NCI-H2196 (cell line): ENCODE measurements around the gene ATM.
"Not testable (repeated sequence)": the region's sequence is repeated elsewhere in the genome, so short reads cannot be mapped to it uniquely, and the experiment has no call there.

Experiments used
- DNase-seq: peaks from one replicate; lab custom pipeline; 2025; ENCODE audit not compliant: unreplicated experiment; lab: John Stamatoyannopoulos, UW

The ATM gene

GRCh38 chr11:108286370-108286769 lies 63.5 kb downstream of the ATM start:
- DNase-seq: no peak

- no peak for DNase-seq
Observed at GRCh38 chr11:108286956-108287355, 64.1 kb downstream of the ATM start.

GRCh38 chr11:108289066-108289465 lies 66.2 kb downstream of the ATM start:
- not testable (repeated sequence) for DNase-seq

DNA sequence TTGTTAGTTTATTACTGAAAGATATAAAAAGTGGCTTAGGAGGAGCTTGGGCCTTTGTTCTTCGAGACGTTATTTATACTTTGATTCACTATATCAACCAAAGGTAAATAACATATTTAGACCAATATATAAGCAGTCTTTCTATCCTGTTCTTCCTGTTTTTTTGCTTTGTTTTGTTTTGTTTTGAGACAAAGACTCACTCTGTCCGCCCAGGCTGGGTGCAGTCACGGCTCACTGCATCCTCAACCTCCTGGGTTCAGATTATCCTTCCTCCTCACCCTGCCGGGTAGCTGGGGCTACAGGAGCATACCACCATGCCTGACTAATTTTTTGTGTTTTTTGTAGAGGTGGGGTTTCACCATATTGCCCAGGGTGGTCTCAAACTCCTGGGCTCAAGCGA lies 66.8 kb downstream of the ATM start:
- no peak for DNase-seq

DNA sequence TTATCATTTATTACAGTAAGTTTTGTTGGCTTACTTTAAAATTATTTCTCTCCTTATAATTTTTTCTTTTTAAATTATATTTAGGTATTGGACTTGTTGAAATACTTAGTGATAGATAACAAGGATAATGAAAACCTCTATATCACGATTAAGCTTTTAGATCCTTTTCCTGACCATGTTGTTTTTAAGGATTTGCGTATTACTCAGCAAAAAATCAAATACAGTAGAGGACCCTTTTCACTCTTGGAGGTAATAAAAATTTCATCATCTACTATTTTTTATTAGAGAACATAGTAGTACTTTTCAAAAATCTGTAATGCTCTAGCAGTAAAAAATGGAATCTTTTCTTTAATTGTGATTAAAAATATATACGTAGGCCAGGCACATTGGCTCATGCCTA lies 70.4 kb downstream of the ATM start:
- no peak for DNase-seq

DNA sequence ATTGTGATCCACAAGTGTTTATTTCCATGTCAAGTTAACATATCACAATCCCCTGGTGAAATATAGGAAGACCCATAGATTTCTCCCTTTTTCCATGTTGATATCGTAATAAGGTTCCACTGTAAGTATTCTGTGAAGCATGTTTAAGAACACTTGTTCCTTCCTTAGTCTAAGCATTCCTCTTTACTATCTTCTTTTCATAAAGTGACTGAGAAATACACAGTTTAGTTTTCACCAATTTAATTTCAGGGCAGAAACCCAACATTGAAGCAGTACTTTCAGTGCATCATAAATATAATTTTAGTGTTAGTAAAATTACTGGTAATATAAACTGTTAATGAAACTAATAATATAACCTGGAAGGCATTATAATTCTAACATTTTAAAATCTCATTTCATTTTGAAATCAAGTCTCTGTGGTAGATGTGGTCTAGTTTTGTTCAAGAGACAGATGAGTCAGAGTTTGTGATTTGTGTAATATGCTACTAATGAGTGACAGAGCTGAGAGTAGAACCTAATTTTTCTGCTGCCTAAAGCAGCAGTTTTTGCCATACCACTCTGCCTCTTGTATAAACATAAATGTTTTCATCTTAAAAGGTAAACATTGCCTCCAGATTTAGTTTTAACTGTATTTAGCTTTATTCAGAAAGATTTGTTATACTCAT lies 79.4 kb downstream of the ATM start:
- DNase-seq: no peak

DNA sequence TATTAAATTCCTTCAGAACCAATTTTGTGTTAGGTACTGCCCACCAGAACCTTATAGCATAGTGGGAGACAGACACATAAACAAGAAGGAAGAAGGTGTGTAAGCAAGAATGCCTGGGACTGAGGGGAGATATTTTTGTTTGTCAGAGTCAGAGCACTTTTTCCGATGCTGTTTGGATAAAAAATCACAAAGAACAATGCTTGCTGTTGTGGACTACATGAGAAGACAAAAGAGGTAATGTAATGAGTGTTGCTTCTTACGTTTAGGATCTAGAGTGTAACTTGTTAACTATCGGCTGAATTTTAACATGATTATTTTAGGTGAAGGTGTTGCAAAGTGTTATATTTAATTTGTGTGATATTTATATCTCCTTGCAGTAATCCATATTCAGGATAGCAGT lies 84.9 kb downstream of the ATM start:
- no peak for DNase-seq

DNA sequence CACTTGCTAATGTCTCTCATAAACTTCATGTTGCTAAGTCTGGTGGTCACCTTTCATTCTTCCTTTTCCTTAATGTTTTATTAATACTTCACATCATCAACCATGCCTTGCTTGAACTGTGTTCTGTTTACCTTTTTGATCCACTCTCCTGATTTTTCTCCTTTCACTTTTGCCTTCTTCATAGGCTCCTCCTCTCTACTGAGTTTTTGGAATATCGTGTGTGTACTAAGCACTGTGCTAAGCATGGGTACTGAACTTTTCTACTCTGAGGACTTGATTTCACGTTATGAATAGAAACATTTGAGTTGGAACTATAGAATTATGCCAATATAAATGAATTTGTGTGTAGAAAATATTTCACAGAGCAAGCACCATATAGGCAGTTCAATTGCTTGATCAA lies 90.6 kb downstream of the ATM start:
- no peak for DNase-seq

- no peak for DNase-seq
Observed at GRCh38 chr11:108316061-108316460, 93.2 kb downstream of the ATM start.

GRCh38 chr11:108319541-108320145 lies 96.8 kb downstream of the ATM start:
- no peak for DNase-seq

- no peak for DNase-seq
Observed at GRCh38 chr11:108322666-108323065, 99.8 kb downstream of the ATM start.

GRCh38 chr11:108324587-108324986 lies 101.7 kb downstream of the ATM start:
- no peak for DNase-seq

GRCh38 chr11:108333403-108333899 lies 110.6 kb downstream of the ATM start:
- no peak for DNase-seq

- no peak for DNase-seq
Observed at GRCh38 chr11:108338750-108339149, 115.9 kb downstream of the ATM start.

DNA sequence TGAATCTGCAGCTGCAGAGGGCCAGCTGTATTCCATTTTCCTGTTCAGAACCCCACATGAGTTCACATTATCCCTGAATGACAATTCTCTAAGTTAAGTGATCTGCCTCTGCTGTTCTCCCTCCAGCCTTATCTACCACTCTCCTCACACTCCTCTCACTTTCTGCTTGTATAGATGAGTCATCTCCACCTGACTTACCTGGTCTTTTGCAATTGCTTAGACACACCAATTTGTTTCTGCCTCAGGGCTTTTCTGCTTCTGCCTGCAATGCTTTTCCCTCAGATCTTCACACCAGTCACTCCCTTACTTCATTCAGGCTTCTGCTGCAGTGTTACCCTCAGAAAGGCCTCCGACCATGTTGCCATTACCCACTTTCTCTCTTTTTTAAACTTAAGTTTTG lies 118.1 kb downstream of the ATM start:
- DNase-seq: peak; percentile 14

DNA sequence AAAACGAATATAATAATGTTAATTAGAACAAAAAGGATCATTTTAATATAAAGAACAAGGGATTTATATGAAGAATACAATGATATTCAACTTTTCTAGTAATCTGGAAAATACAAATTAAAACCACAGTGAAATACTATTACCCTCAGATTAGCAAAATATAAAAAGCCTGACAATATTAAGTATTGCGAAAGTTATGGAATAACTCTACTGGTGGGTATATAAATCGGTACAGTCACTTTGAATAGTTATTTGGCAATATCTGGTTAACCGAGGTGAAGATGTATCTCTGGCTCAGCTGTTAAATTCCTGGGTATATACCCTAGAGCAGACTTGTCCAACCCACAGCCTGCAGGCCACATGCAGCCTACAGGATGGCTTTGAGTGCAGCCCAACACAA lies 118.8 kb downstream of the ATM start:
- DNase-seq: no peak

DNA sequence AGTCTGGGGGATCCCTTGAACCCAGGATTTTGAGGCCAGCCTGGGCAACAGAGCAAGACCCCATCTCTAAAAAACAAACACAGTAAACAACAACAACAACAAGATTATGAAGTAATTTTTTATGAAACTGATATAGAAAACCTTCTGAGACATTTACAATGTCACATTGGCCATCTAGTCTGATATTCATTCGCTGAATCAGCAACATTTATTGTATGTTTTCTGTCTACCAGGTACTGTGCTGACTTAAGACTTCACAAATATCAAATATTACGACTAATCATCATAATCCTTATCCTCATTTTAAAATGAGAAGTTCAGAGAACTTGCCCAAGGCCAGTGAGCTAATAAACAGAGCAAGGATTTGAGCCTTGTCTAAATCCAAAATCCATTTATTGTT lies 120.8 kb downstream of the ATM start:
- no peak for DNase-seq

GRCh38 chr11:108345767-108346166 lies 122.9 kb downstream of the ATM start:
- no peak for DNase-seq

DNA sequence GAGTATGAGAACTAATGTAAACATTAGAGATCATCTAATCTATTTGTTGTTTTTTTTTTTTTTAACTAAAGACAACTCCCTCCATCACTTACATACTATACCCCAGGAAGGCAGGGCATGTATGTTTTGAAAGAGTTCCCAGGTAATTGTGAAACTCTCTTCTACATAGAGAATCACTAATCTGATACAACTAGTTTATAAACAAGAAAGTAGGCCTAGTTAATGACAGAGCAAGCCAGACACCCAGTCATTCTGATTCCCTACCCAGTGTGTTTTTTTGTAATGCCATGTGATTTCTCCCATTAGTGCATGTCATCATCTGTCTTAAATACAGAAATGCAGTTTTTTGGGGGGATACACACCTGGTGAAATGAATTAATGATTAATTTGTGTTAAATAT lies 123.6 kb downstream of the ATM start:
- DNase-seq: no peak

- DNase-seq: no peak
Observed at GRCh38 chr11:108351468-108351867, 128.6 kb downstream of the ATM start.

DNA sequence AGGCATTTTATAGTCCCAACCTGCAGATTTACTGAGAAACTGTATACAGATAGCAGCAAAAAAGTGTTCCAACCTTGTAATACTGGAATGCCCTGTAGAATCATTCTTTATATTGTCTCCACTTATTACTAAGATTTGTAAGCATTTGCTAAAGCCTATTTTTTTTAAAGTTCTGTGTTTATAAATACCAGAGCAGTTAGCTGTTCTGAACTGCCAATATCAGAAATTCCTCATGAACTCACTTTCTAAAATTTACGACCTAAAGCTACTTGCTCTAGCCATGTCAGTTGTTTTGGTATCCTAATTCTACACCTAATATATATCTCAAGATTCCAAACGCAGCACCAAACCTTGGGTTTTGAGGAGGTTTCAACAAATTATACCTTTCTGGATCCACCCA lies 141.3 kb downstream of the ATM start:
- DNase-seq: no peak

DNA sequence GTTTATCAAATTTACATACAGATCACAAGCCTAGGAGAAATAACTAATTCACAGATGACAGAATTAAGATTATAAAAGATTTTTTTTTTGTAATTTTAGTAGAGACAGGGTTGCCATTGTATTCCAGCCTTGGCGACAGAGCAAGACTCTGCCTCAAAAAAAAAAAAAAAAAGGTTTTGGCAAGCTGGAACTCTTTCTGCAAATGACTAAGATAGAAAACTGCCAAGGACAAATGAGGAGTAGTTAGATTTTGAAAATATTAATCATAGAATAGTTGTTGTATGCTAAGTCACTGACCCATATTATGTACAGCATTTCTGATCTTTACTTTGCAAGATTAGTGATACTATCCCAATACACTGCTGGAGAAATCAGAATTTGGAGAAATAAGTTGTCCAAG lies 145.3 kb downstream of the ATM start:
- DNase-seq: no peak

- DNase-seq: no peak
Observed at GRCh38 chr11:108369064-108369463, 146.2 kb downstream of the ATM start.
